ENCODE measurements around the gene BTBD16. TPM values are rescaled to one million over a fixed set of nuclear protein-coding genes. Genes with fewer than 3 reads are reported as not detected.

Gene BTBD16
- total and polyA plus RNA-seq, 2 of the 4 experiments (the other 2 are of a cell fraction), result not detected

DNA sequence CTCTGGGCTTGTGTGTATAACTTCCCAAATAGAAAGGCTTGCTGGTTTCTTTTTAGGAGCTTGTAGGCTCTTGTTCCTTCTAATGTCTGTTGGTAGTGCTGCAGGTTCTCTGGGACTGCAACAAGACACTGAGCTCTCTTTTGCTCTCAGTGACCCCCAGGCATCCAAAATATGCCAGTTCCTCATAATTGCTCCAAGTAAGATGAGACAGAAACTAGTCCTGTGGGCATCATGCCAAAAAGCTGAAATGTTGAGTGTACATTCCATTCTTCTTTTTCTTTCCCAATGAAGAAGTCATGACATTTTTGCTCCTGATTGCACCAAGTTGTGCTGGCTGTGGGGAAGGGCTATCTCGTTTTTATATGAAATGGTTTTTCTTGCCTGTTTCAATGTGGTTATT, 7.1 kb upstream of the BTBD16 start:
- ATAC-seq (ENCODE audit: low read depth), result peak; percentile 82
- CTCF ChIA-PET, result interaction anchor here (0.9 to 1.5 kb wide), 4 partner anchors 10 to 212 kb away, joined by 3 to 5 read pairs (median 3); no protein-coding TSS in a partner anchor
- Histone ChIP-seq H3K4me2 (ENCODE audit: low read depth, low read length) (peak overlapping the region; percentile 30; the same call in 1 of the 2 replicates), H3K4me1 (ENCODE audit: control insufficient read depth, insufficient read depth, low read length) (peaks cover 14% of the 10 kb centered on the region), H2AK5ac (ENCODE audit: low read depth, low read length) (no peak overlapping the region), H2BK5ac (ENCODE audit: low read depth, low read length, poor library complexity, severe bottlenecking) (peak overlapping the region; percentile 59), H3K9ac (ENCODE audit: low read depth, low read length) (no peak overlapping the region), H4K8ac (ENCODE audit: low read depth in 2 of 2, low read length in 2 of 2) (peak overlapping the region in 1 of 2 experiments; percentile 56; a peak in 2 of 4 replicates), H3K27me3 (ENCODE audit: control insufficient read depth, insufficient read depth, low read length) (no peaks in the 10 kb centered on the region), H2BK20ac (ENCODE audit: low read depth, low read length) (peak overlapping the region; percentile 64), H4K5ac (ENCODE audit: low read depth, low read length) (no peak overlapping the region), H3K79me1 (ENCODE audit: low read depth in 1 of 2, low read length in 2 of 2) (peaks cover 0 to 8% of the 10 kb centered on the region in 2 experiments; a peak in 1 of 4 replicates), H3K23ac (ENCODE audit: low read depth, low read length) (no peak overlapping the region; the same call in 1 of the 2 replicates), H2AK9ac (replicated peaks; ENCODE audit: low read depth, low read length, poor library complexity) (no peak overlapping the region), H4K20me1 (ENCODE audit: insufficient read depth, low read length) (no peaks in the 10 kb centered on the region), H2BK15ac (ENCODE audit: low read depth, low read length) (no peak overlapping the region), H3K36me3 (ENCODE audit: control insufficient read depth, insufficient read depth, low read length) (no peaks in the 10 kb centered on the region), H2AFZ (replicated peaks; ENCODE audit: low read length, poor library complexity) (no peak overlapping the region), H3K9me3 (ENCODE audit: control insufficient read depth, insufficient read depth, low read length) (no peaks in the 10 kb centered on the region), H3K56ac (ENCODE audit: extremely low read depth, insufficient read depth, low read length) (0 out of 2 replicates have a peak overlapping the region, but pooled peaks have one; percentile 58), H3K14ac (replicated peaks; ENCODE audit: low read depth, low read length) (peak overlapping the region; percentile 53), H3K27ac (ENCODE audit: insufficient read depth, low read length) (peak overlapping the region; percentile 73; the same call in 1 of the 2 replicates), H2BK120ac (ENCODE audit: low read depth, low read length) (peak overlapping the region; percentile 57), H3K4me3 (ENCODE audit: insufficient read depth, low read depth, low read length) (no peak overlapping the region), H4K91ac (ENCODE audit: insufficient read depth, low read depth, low read length) (peak overlapping the region; percentile 61; the same call in 1 of the 2 replicates), H3K4ac (ENCODE audit: low read depth, low read length) (peak overlapping the region; percentile 49; the same call in 1 of the 2 replicates), H3K18ac (ENCODE audit: low read depth, low read length) (0 out of 2 replicates have a peak overlapping the region, but pooled peaks have one; percentile 16), H3K9me1 (ENCODE audit: insufficient read depth, low read length) (peaks cover 4% of the 10 kb centered on the region; the same call in 1 of the 2 replicates)
- POLR2A ChIA-PET (ENCODE audit: unreplicated experiment), result no interaction called here
- intact Hi-C loops (cut with micrococcal nuclease) (loop anchor here (10.0 kb wide), 2 partner anchors 209 to 339 kb away; partner anchors contain the start of gene ATE1), dilution Hi-C loops (cut with HindIII; ENCODE audit: low sequenced_read_pairs, unreplicated experiment) (no loop called here), in situ Hi-C loops (cut with MboI; ENCODE audit: low sequenced_read_pairs) (no loop called here)
- WGBS, 2 experiments (ENCODE audit: extremely low coverage in 2 of 2, insufficient read length in 1 of 2), result no CpG with 5 or more reads among the region's 1 CpG
- no TSS peak for BruUV-seq (replicated peaks)
- peak; percentile 88 for DNase-seq
- TF ChIP-seq CEBPB (IDR thresholded peaks at IDR 0.05; ENCODE audit: low read depth, low read length) (peak; percentile 77), RAD21 (IDR thresholded peaks at IDR 0.05; ENCODE audit: low read length) (no peak), CHD1 (IDR thresholded peaks at IDR 0.05; ENCODE audit: low read depth, low read length) (no peak)

All from IMR-90 (cell line).